ENCODE data around the gene OR8A1. TPM values are rescaled to one million over a fixed set of nuclear protein-coding genes. Genes with fewer than 3 reads are reported as not detected.

The OR8A1 gene
- total RNA-seq, 4 donors from 2014 or later: not detected

DNA sequence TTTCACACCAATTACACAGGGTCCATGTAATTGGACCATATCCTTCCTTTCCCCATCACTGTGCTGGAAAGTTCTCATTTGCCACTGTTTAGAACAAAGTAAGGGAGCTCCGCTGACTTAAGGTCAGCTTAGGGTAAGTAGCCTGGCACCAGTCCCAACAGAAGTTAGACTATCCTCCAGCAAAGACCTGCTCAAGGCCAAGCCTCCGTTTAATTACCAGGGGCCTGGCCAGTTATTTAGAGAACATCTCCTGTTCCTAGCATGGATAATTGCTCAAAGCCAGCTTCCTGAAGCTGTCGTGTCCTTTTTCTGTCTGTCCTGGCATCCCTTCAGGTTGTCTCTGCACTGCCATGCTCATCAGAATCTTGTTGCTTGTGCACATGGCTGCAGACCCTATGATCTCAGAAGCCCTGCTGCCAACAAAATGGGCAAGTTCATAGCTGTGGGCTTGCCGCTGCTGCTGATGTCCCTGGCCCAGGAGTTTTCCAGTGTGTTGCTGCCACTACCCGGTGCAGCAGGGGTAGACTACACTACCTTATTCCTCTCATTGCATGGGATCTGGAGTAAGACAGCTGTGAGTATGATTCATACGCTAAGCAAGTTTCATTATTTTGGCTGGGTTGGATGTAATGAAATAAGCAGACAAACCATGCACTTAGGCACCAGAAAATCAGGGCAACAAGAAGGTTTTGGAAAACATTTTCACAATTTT is 8.1 kb downstream of the OR8A1 start:
- H3K4me1 ChIP-seq: no peaks in the 10 kb centered on the region
- H3K27ac ChIP-seq: no peak overlapping the region
- no peak overlapping the region for H3K4me3 ChIP-seq
- in situ Hi-C loops (cut with MboI; ENCODE audit: low sequenced_read_pairs in 4 of 4) (loop anchor here (25.0 kb wide), 2 partner anchors 166 to 516 kb away; partner anchors contain the start of gene OR8B4 (in 1 of the 4)), intact Hi-C loops (cut with DNase I; ENCODE audit: low total_unique reads) (no loop called here)
- H3K27me3 ChIP-seq: no peaks in the 10 kb centered on the region
- H3K36me3 ChIP-seq: no peaks in the 10 kb centered on the region
- DNase-seq: no peak
- H3K9me3 ChIP-seq: no peaks in the 10 kb centered on the region
- ATAC-seq: peak; percentile 44 to 65
- no peak for TF ChIP-seq POLR2A (IDR thresholded peaks at IDR 0.05)
- TF ChIP-seq, protein P1, sequence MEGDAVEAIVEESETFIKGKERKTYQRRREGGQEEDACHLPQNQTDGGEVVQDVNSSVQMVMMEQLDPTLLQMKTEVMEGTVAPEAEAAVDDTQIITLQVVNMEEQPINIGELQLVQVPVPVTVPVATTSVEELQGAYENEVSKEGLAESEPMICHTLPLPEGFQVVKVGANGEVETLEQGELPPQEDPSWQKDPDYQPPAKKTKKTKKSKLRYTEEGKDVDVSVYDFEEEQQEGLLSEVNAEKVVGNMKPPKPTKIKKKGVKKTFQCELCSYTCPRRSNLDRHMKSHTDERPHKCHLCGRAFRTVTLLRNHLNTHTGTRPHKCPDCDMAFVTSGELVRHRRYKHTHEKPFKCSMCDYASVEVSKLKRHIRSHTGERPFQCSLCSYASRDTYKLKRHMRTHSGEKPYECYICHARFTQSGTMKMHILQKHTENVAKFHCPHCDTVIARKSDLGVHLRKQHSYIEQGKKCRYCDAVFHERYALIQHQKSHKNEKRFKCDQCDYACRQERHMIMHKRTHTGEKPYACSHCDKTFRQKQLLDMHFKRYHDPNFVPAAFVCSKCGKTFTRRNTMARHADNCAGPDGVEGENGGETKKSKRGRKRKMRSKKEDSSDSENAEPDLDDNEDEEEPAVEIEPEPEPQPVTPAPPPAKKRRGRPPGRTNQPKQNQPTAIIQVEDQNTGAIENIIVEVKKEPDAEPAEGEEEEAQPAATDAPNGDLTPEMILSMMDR (IDR thresholded peaks at IDR 0.05 in 4 of 5, conservative IDR thresholded peaks at IDR 0.05 in 1 of 5): no peak

DNA sequence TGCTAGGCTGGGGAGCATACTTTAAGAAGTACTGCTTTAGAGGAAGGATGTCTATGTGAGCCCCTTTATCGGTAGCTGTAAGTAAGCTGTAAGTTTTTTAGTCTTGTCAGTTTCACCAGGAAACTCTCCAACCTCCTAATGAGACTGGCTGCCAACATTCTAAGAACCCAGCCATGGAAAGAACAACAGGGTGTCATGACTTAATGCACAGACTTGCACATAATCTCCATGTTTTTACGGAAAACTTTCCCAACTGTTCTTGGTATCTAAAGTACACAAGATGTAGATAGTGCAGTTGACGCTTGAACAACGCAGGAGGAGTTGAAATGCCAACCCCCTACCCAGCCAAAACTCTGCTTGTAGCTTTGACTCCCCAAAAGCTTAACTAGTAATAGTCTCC is 9.0 kb downstream of the OR8A1 start:
- no peak overlapping the region for H3K4me3 ChIP-seq
- intact Hi-C loops (cut with DNase I; ENCODE audit: low total_unique reads): no loop called here
- H3K27me3 ChIP-seq: no peaks in the 10 kb centered on the region
- no peak overlapping the region for H3K27ac ChIP-seq
- H3K36me3 ChIP-seq: no peaks in the 10 kb centered on the region
- no peak for ATAC-seq
- no peaks in the 10 kb centered on the region for H3K4me1 ChIP-seq
- H3K9me3 ChIP-seq: no peaks in the 10 kb centered on the region
- no peak for DNase-seq
- no peak for TF ChIP-seq POLR2A (IDR thresholded peaks at IDR 0.05)
- TF ChIP-seq, protein P1 (IDR thresholded peaks at IDR 0.05 in 4 of 5, conservative IDR thresholded peaks at IDR 0.05 in 1 of 5): no peak
- in situ Hi-C loops (cut with MboI; ENCODE audit: low sequenced_read_pairs in 4 of 4): loop anchor here (25.0 kb wide), 2 partner anchors 166 to 516 kb away; partner anchors contain the start of gene OR8B4 (in 1 of the 4)

DNA sequence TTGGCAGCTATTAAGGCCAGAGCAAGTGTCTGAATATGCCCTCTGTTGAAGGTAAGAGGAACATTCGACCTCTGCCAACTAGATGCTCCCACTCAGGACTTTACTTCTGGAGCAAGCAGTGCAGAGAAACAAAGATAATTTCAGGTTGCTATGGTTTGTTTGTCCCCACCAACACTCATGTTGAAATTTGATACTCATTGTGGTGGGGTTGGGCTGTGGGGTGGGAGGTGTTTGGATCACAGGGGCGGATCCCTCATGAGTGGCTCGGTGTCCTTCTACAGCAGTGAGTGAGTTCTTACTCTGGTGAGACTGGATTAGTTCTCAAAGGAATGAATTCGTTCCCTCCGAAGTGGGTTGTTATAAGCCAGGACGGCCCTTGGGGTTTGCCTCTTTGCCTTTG is 12.0 kb downstream of the OR8A1 start:
- no peaks in the 10 kb centered on the region for H3K36me3 ChIP-seq
- TF ChIP-seq POLR2A (IDR thresholded peaks at IDR 0.05): no peak
- TF ChIP-seq, protein P1 (IDR thresholded peaks at IDR 0.05 in 4 of 5, conservative IDR thresholded peaks at IDR 0.05 in 1 of 5): no peak
- H3K4me1 ChIP-seq: no peaks in the 10 kb centered on the region
- ATAC-seq (no peak), DNase-seq (no peak)
- no peaks in the 10 kb centered on the region for H3K27me3 ChIP-seq
- no peak overlapping the region for H3K4me3 ChIP-seq
- intact Hi-C loops (cut with DNase I; ENCODE audit: low total_unique reads) (no loop called here), in situ Hi-C loops (cut with MboI; ENCODE audit: low sequenced_read_pairs in 4 of 4) (loop anchor here (10.0 to 25.0 kb wide), 3 partner anchors 167 to 520 kb away; partner anchors contain the start of gene OR8B4 (in 1 of the 4))
- no peak overlapping the region for H3K27ac ChIP-seq
- no peaks in the 10 kb centered on the region for H3K9me3 ChIP-seq

DNA sequence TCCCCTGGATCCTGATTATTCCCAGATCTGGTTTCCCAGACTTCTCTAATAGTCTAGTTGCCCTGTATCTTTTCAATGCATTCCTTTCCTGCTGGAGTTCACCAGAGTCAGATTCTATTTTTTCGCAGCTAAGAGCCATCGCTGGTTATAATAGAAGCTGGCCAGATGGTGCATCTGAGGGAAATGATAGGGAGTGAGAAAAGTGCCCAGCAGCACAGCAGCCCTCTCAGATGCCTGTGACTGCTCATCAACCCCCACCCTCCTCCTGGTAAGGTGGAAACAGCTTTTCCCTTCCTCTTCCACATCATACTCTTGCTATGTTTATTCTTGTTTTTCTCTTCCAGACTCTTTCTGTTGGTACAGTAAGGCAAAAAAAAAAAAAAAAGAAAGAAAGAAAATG is 12.8 kb downstream of the OR8A1 start:
- no peak overlapping the region for H3K27ac ChIP-seq
- H3K4me3 ChIP-seq: no peak overlapping the region
- no peaks in the 10 kb centered on the region for H3K36me3 ChIP-seq
- TF ChIP-seq POLR2A (IDR thresholded peaks at IDR 0.05): no peak
- TF ChIP-seq, protein P1 (IDR thresholded peaks at IDR 0.05 in 4 of 5, conservative IDR thresholded peaks at IDR 0.05 in 1 of 5): no peak
- DNase-seq (no peak), ATAC-seq (no peak)
- H3K4me1 ChIP-seq: no peaks in the 10 kb centered on the region
- intact Hi-C loops (cut with DNase I; ENCODE audit: low total_unique reads): no loop called here
- no peaks in the 10 kb centered on the region for H3K9me3 ChIP-seq
- in situ Hi-C loops (cut with MboI; ENCODE audit: low sequenced_read_pairs in 4 of 4): loop anchor here (10.0 to 25.0 kb wide), 3 partner anchors 168 to 520 kb away; partner anchors contain the start of gene OR8B4 (in 1 of the 4)
- H3K27me3 ChIP-seq: no peaks in the 10 kb centered on the region
